Fibroblast of the aortic adventitia (primary cell): ENCODE results near the gene CTNNBIP1. TPM values are rescaled to one million over a fixed set of nuclear protein-coding genes. Genes with fewer than 3 reads are reported as not detected.
"Not testable (repeated sequence)": the region's sequence is repeated elsewhere in the genome, so short reads cannot be mapped to it uniquely, and the experiment has no call there.

ENCODE experiments used
- DNase-seq: peaks from one replicate; pipeline ENCODE4 v3.0.0-alpha.2; 2010; ENCODE audit warnings: low read depth
- H3K4me3 ChIP-seq: 2 replicates; pipeline ENCODE4 v1.5.1; 2011; ENCODE audit warnings: low read depth, mild to moderate bottlenecking, control low read depth, low read length, moderate library complexity
- total RNA-seq: library from RNA; depleted of rRNA; stranded (reverse); fragments of >200 nt; gene quantifications from 2 replicates; pipeline ENCODE4 v1.2.3, GENCODE V29; 2012; ENCODE audit warnings: low replicate concordance
- TF ChIP-seq, protein P1 (sequence below): IDR thresholded peaks from 2 replicates; pipeline ENCODE4 v1.5.1; 2011; ENCODE audit warnings: mild to moderate bottlenecking, low read length, control low read depth, inconsistent platforms; ENCODE audit not compliant: insufficient read depth

CTNNBIP1 gene
- total RNA-seq, 1 donor: 11.9 TPM

DNA sequence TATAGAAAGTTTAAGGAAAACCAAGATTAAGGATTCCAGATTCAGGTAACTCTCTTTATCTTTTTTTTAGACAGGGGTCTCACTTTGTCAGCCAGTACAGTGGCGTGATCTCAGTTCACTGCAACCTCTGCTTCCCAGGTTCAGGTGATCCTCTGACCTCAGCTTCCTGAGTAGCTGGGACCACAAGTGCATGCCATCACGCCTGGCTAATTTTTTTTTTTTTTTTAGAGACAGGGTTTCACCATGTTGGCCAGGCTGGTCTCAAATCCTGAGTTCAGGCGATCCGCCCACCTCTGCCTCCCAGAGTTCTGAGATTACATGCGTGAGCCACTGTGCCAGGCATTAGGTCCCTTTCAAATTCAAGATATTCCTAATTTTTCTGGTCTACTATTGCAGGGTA lies 17.2 kb upstream of the CTNNBIP1 start:
- H3K4me3 ChIP-seq: no peak overlapping the region
- TF ChIP-seq, protein P1, sequence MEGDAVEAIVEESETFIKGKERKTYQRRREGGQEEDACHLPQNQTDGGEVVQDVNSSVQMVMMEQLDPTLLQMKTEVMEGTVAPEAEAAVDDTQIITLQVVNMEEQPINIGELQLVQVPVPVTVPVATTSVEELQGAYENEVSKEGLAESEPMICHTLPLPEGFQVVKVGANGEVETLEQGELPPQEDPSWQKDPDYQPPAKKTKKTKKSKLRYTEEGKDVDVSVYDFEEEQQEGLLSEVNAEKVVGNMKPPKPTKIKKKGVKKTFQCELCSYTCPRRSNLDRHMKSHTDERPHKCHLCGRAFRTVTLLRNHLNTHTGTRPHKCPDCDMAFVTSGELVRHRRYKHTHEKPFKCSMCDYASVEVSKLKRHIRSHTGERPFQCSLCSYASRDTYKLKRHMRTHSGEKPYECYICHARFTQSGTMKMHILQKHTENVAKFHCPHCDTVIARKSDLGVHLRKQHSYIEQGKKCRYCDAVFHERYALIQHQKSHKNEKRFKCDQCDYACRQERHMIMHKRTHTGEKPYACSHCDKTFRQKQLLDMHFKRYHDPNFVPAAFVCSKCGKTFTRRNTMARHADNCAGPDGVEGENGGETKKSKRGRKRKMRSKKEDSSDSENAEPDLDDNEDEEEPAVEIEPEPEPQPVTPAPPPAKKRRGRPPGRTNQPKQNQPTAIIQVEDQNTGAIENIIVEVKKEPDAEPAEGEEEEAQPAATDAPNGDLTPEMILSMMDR: no peak
- DNase-seq: no peak

DNA sequence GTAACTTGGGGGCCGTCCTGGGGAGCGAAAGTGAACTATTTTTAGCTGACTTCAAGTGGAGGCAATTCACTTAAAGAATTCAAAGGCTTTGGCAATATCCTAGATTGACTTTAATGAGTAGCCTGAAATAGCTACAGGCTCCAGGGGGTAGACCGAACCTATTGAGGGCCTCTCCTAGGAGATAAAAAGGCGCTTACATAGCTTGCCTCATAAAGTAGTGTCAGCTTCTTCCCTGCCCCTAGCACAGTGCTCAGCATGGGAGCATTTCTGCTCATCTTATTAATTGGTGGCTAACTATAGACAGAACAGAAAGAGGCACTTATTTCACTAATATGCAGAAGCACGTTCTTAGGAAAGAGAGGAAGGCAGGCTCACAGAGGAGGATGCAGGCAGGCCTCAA lies 12.3 kb upstream of the CTNNBIP1 start:
- no peak overlapping the region for H3K4me3 ChIP-seq
- TF ChIP-seq, protein P1: no peak
- DNase-seq: no peak

DNA sequence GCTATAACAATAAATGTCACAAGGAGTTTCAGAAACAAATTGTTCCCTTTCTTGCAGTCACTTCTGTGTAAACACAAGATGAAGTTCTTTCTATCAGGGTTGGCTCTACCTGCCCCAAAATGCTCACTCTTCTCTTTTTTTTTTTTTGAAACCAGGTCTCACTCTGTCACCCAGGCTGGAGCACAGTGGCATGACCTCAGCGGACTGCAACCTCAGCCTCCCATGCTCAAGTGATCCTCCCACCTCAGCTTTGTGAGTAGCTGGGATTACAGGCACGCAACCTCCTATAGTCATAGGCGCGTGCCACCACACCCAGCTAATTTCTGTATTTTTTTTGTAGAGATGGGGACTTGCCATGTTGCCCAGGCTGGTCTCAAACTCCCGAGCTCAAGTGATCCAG lies 10.5 kb upstream of the CTNNBIP1 start:
- TF ChIP-seq, protein P1: no peak
- no peak overlapping the region for H3K4me3 ChIP-seq
- no peak for DNase-seq

DNA sequence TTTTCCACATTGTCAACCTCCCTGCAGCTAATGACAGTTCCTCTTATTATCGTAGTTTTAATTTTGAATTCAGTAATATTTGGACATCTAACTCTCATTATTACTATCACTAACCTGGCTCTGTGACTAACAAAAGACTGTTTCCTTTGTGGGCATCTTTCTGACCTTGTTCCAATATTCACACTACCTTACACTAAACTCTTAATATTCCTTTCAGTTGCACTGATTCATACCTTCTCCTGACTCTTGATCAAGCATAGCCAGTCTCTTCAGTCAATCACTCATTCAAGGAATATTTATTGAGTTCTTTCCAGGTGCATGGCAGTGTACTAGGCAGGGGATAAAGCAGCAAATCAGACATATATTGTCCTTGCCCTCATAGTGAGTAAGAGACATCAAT lies 7.8 kb upstream of the CTNNBIP1 start:
- no peak overlapping the region for H3K4me3 ChIP-seq
- TF ChIP-seq, protein P1: no peak
- DNase-seq: no peak

DNA sequence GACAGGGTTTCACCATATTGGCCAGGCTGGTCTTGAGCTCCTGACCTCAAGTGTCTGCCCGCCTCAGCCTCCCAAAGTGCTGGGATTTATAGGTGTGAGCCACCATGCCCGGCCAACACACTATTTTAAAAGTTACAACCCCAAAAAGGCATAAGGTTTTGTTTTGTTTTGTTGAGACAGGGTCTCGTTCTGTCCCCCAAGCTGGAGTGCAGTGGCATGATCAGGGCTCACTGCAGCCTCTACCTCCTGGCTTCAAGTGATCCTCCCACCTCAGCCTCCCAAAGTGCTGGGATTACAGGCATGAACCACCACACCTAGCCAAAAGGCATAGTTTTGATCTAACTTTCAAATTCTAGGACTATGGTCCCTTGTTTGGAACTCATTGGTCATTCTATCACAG lies 7.4 kb upstream of the CTNNBIP1 start:
- not testable (repeated sequence) for DNase-seq, H3K4me3 ChIP-seq

DNA sequence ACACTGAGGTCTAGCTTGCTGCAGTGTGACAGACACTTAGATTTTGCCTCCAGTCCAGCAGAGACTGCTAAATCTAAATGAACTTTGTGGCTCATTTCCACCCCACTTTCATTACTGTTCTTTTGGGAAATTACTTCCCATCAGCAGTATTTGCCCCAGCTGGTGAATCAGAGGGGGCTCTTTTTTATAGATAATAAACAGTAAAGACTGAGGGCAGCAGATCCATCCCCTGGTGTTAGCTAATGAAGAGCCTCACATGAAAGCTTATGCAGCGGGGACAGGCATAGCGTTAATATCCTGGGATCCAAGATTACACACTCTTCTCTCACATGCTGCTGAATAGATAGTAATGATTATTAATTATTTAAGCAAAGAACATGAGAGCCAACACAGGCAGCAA lies 6.4 kb upstream of the CTNNBIP1 start:
- DNase-seq: no peak
- TF ChIP-seq, protein P1: no peak
- H3K4me3 ChIP-seq: no peak overlapping the region

DNA sequence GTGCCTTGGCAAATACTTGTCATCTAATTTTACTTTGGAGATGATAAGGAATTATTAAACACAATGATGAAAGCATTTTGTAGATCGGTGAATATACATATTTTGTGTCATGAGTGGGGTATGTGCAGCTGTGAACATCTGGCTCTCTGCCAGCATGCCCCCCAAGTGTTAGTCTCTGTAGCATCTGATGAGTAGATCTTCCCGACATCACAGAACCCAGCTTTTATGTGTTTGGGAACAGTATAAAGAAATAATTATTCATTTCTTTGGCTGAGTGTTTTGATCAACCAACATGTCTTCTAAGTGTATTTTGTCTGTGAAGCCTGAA lies 4.5 kb upstream of the CTNNBIP1 start:
- TF ChIP-seq, protein P1: no peak
- H3K4me3 ChIP-seq: no peak overlapping the region
- DNase-seq: no peak
